Thyroid gland (tissue), 4 donors: Measurements from ENCODE around the gene SPATA31C2.

Experiments used
- CTCF ChIP-seq, 6 experiments: fragments of 200-600 bp in 3 of 6; fragments of 450-650 bp in 3 of 6; sonication (generic) in 3 of 6; IDR thresholded peaks; one replicate each; pipeline ENCODE4 v1.5.1; 2016 to 2019; ENCODE audit warnings: antibody characterized with exemption in 6 of 6, mild to moderate bottlenecking in 2 of 6, inconsistent platforms in 1 of 6, moderate library complexity in 1 of 6
- POLR2A ChIP-seq, 2 donors: fragments of 450-650 bp; IDR thresholded peaks; one replicate each; pipeline ENCODE4 v1.6.1; 2017; ENCODE audit warnings: antibody characterized with exemption in 2 of 2, mild to moderate bottlenecking in 2 of 2, moderate library complexity in 1 of 2

DNA sequence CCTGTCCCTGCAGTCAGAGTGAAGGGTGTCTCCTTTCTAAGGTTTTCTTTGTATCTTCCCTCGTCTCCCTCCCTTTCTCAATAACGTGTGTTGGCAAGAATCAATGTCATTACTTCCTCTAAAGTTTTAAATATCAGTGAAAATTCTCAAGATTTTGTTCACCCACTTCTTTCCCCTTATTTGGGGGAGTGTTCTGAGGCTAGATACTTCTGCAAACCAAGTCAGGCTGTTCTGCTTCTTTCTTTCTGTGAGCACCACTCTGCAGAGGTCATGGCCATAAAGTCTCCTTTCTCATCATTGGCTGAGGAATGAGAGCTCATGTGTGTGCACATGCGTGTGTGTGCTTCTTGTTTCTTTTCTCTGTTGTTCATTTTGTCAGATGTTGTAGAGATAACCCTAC is 26.6 kb upstream of the SPATA31C2 start:
- no peak for TF ChIP-seq CTCF (IDR thresholded peaks at IDR 0.05)
- TF ChIP-seq POLR2A (IDR thresholded peaks at IDR 0.05), result no peak
